ENCODE results near the gene KRTAP10-2. TPM values are rescaled to one million over a fixed set of nuclear protein-coding genes. Genes with fewer than 3 reads are reported as not detected.
"Not testable (repeated sequence)": the region's sequence is repeated elsewhere in the genome, so short reads cannot be mapped to it uniquely, and the experiment has no call there.

Gene KRTAP10-2
- total RNA-seq (not detected), polyA plus RNA-seq (not detected)
- long read RNA-seq, donor 1 = 0 reads
- long read RNA-seq, donor 2 = 0 reads

- no peak for DNase-seq
- WGBS, 3 donors = 44 to 51% (median 46%) methylated on average over 16 to 17 of the region's 17 CpGs
- no peaks in the 10 kb centered on the region for H3K36me3 ChIP-seq (ENCODE audit: insufficient read depth in 1 of 2, low read depth in 1 of 2)
- H3K4me3 ChIP-seq = no peak within 1 kb of the TSS
- peaks cover 4% of the 10 kb centered on the region for H3K9me3 ChIP-seq
- intact Hi-C loops (cut with DNase I) = no loop called here
- no peaks in the 10 kb centered on the region for H3K4me1 ChIP-seq
- no peak within 1 kb of the TSS for H3K27ac ChIP-seq
- no peak for ATAC-seq
- H3K27me3 ChIP-seq (ENCODE audit: insufficient read depth in 3 of 3, low read length in 2 of 3) = peaks cover 0 to 77% (median 12%) of the 10 kb centered on the region in 3 donors
- no peak for TF ChIP-seq CTCF (IDR thresholded peaks at IDR 0.05)
Measured at GRCh38 chr21:44551340-44551961, at the start of gene KRTAP10-2. KRTAP10-2 (minus strand) TSS chr21:44551505; CDS start chr21:44551458, 47 bp downstream.

GRCh38 chr21:44601091-44601490 lies 49.8 kb upstream of the KRTAP10-2 start:
- intact Hi-C loops (cut with DNase I); H3K27ac ChIP-seq; H3K4me3 ChIP-seq; DNase-seq; H3K4me1 ChIP-seq; H3K9me3 ChIP-seq; ATAC-seq; H3K36me3 ChIP-seq (ENCODE audit: insufficient read depth in 1 of 2, low read depth in 1 of 2): not testable (repeated sequence)
- peaks cover 0 to 78% (median 10%) of the 10 kb centered on the region in 3 donors for H3K27me3 ChIP-seq (ENCODE audit: insufficient read depth in 3 of 3, low read length in 2 of 3)
- 27 to 33% (median 29%) methylated on average over 9 to 10 of the region's 10 CpGs for WGBS, 3 donors

- intact Hi-C loops (cut with DNase I); H3K27ac ChIP-seq; H3K9me3 ChIP-seq; H3K36me3 ChIP-seq (ENCODE audit: insufficient read depth in 1 of 2, low read depth in 1 of 2); ATAC-seq; DNase-seq; H3K4me3 ChIP-seq; H3K4me1 ChIP-seq: not testable (repeated sequence)
- peaks cover 0 to 81% (median 10%) of the 10 kb centered on the region in 3 donors for H3K27me3 ChIP-seq (ENCODE audit: insufficient read depth in 3 of 3, low read length in 2 of 3)
- 53 to 60% (median 57%) methylated on average over 13 to 23 of the region's 23 CpGs for WGBS, 3 donors
Measured at GRCh38 chr21:44600118-44600978, 49.0 kb upstream of the KRTAP10-2 start, which contains the start of gene KRTAP10-7. KRTAP10-7 (plus strand) TSS chr21:44600597; CDS start chr21:44600622, 25 bp downstream.

- H3K9me3 ChIP-seq = no peaks in the 10 kb centered on the region
- no peak for TF ChIP-seq CTCF (IDR thresholded peaks at IDR 0.05)
- H3K4me1 ChIP-seq = no peaks in the 10 kb centered on the region
- DNase-seq (no peak), ATAC-seq (no peak)
- H3K36me3 ChIP-seq (ENCODE audit: insufficient read depth in 1 of 2, low read depth in 1 of 2) = no peaks in the 10 kb centered on the region
- WGBS, 3 donors = 81 to 87% (median 85%) methylated on average over 8 of the region's 8 CpGs
- intact Hi-C loops (cut with DNase I) = no loop called here
- peaks cover 0 to 81% (median 10%) of the 10 kb centered on the region in 3 donors for H3K27me3 ChIP-seq (ENCODE audit: insufficient read depth in 3 of 3, low read length in 2 of 3)
- H3K4me3 ChIP-seq = no peak overlapping the region
- no peak overlapping the region for H3K27ac ChIP-seq
Measured at GRCh38 chr21:44599264-44600029, 48.1 kb upstream of the KRTAP10-2 start.

GRCh38 chr21:44598061-44598460 lies 46.8 kb upstream of the KRTAP10-2 start:
- Histone ChIP-seq H3K4me1 (no peaks in the 10 kb centered on the region), H3K36me3 (ENCODE audit: insufficient read depth in 1 of 2, low read depth in 1 of 2) (no peaks in the 10 kb centered on the region), H3K9me3 (no peaks in the 10 kb centered on the region), H3K4me3 (no peak overlapping the region), H3K27me3 (ENCODE audit: insufficient read depth in 3 of 3, low read length in 2 of 3) (peaks cover 0 to 74% (median 7%) of the 10 kb centered on the region in 3 donors), H3K27ac (no peak overlapping the region)
- TF ChIP-seq CTCF (IDR thresholded peaks at IDR 0.05) = no peak
- ATAC-seq = no peak
- intact Hi-C loops (cut with DNase I) = no loop called here
- 72 to 78% (median 76%) methylated on average over 11 of the region's 11 CpGs for WGBS, 3 donors
- no peak for DNase-seq
